Tibial nerve (tissue), 4 donors: Measurements from ENCODE around the gene KLB. TPM values are rescaled to one million over a fixed set of nuclear protein-coding genes. Genes with fewer than 3 reads are reported as not detected.

ENCODE experiments used
- DNase-seq, 2 donors: peaks; one replicate each; pipeline ENCODE4 v3.0.0-alpha.2; 2019; ENCODE audit warnings: low spot score in 2 of 2
- H3K27ac ChIP-seq, 4 donors: fragments of 200-600 bp; sonication (generic) in 3 of 4; one replicate each; pipeline ENCODE4 v1.5.1; 2017 to 2019; ENCODE audit warnings: mild to moderate bottlenecking in 1 of 4
- H3K27me3 ChIP-seq, 2 donors: fragments of 200-600 bp; sonication (generic) in 1 of 2; one replicate each; pipeline versions ENCODE4 v1.5.1 to v1.6.0; 2017 to 2019
- H3K36me3 ChIP-seq, 3 donors: fragments of 200-600 bp; sonication (generic); one replicate each; pipeline ENCODE4 v1.5.1; 2018 to 2019
- H3K4me1 ChIP-seq, 4 donors: fragments of 200-600 bp; sonication (generic) in 3 of 4; one replicate each; pipeline ENCODE4 v1.5.1; 2017 to 2019
- H3K4me3 ChIP-seq, 4 donors: fragments of 200-600 bp; sonication (generic) in 3 of 4; one replicate each; pipeline ENCODE4 v1.5.1; 2017 to 2019; ENCODE audit warnings: mild to moderate bottlenecking in 1 of 4, moderate library complexity in 1 of 4
- H3K9me3 ChIP-seq, 4 donors: fragments of 200-600 bp; sonication (generic) in 3 of 4; one replicate each; pipeline ENCODE4 v1.5.1; 2017 to 2019
- CTCF ChIP-seq, 5 experiments: fragments of 200-600 bp in 3 of 5; fragments of 450-650 bp in 2 of 5; sonication (generic) in 3 of 5; IDR thresholded peaks; one replicate each; pipeline ENCODE4 v1.5.1; 2016 to 2019; ENCODE audit warnings: antibody characterized with exemption in 5 of 5, mild to moderate bottlenecking in 3 of 5, moderate library complexity in 2 of 5
- EP300 ChIP-seq, 2 donors: sonication (generic); formaldehyde crosslinking; IDR thresholded peaks; one replicate each; pipeline ENCODE4 v1.6.1; 2017; ENCODE audit warnings: antibody characterized with exemption in 2 of 2, mild to moderate bottlenecking in 1 of 2
- POLR2A ChIP-seq, 2 donors: fragments of 450-650 bp; IDR thresholded peaks; one replicate each; pipeline ENCODE4 v1.6.1; 2017; ENCODE audit warnings: antibody characterized with exemption in 2 of 2, mild to moderate bottlenecking in 2 of 2, moderate library complexity in 2 of 2
- WGBS, 2 donors: methylation state at CpG; one replicate each; pipeline ENCODE4 v1.1.5; 2018; 5-methylcytosine and 5-hydroxymethylcytosine counted together
- total RNA-seq, 4 donors: library from RNA; depleted of rRNA; stranded (reverse); fragments of >200 nt; gene quantifications; one replicate each; pipeline ENCODE4 v1.1.0, GENCODE V29; 2016

The KLB gene
- total RNA-seq, 4 donors from 2014 or later = 1.6 to 10.2 (median 3.4) TPM

- Histone ChIP-seq H3K27me3 (no peaks in the 10 kb centered on the region), H3K4me3 (no peak overlapping the region), H3K27ac (no peak overlapping the region), H3K9me3 (no peaks in the 10 kb centered on the region), H3K36me3 (no peaks in the 10 kb centered on the region), H3K4me1 (no peaks in the 10 kb centered on the region)
- TF ChIP-seq CTCF (IDR thresholded peaks at IDR 0.05) (no peak), EP300 (IDR thresholded peaks at IDR 0.05) (no peak), POLR2A (IDR thresholded peaks at IDR 0.05) (no peak)
- WGBS, 2 donors = 90 to 94% methylated on average over 2 of the region's 2 CpGs
- no peak for DNase-seq
These were observed 83.6 kb downstream of the KLB start for GRCh38 chr4:39490322-39490721.

GRCh38 chr4:39494354-39494753 is 87.6 kb downstream of the KLB start:
- H3K4me1 ChIP-seq = no peaks in the 10 kb centered on the region
- TF ChIP-seq POLR2A (IDR thresholded peaks at IDR 0.05) (no peak), EP300 (IDR thresholded peaks at IDR 0.05) (no peak), CTCF (IDR thresholded peaks at IDR 0.05) (no peak)

GRCh38 chr4:39495446-39496213 is 88.9 kb downstream of the KLB start:
- no peaks in the 10 kb centered on the region for H3K4me1 ChIP-seq
- H3K36me3 ChIP-seq = peaks cover 0 to 24% (median 7%) of the 10 kb centered on the region in 3 donors
- no peak overlapping the region for H3K27ac ChIP-seq
- TF ChIP-seq POLR2A (IDR thresholded peaks at IDR 0.05) = no peak
- TF ChIP-seq CTCF (IDR thresholded peaks at IDR 0.05) = no peak
- no peak for TF ChIP-seq EP300 (IDR thresholded peaks at IDR 0.05)
- no peaks in the 10 kb centered on the region for H3K9me3 ChIP-seq
- H3K4me3 ChIP-seq = no peak overlapping the region
- no peaks in the 10 kb centered on the region for H3K27me3 ChIP-seq
- DNase-seq = no peak
- WGBS, 2 donors = 67 to 69% methylated on average over 4 of the region's 4 CpGs

More at GRCh38 chr4:39494354-39494753, 87.6 kb downstream of the KLB start:
- 80 to 100% methylated on average over 1 of the region's 1 CpG for WGBS, 2 donors
- Histone ChIP-seq H3K4me3 (no peak overlapping the region), H3K27ac (no peak overlapping the region), H3K9me3 (no peaks in the 10 kb centered on the region), H3K36me3 (peaks cover 0 to 11% (median 2%) of the 10 kb centered on the region in 3 donors), H3K27me3 (no peaks in the 10 kb centered on the region)
- DNase-seq = no peak

GRCh38 chr4:39497909-39498726 is 91.4 kb downstream of the KLB start:
- Histone ChIP-seq H3K36me3 (peaks cover 0 to 49% (median 8%) of the 10 kb centered on the region in 3 donors), H3K4me3 (no peak overlapping the region), H3K9me3 (no peaks in the 10 kb centered on the region), H3K4me1 (peaks cover 0 to 8% (median 0%) of the 10 kb centered on the region in 4 donors), H3K27ac (no peak overlapping the region), H3K27me3 (no peaks in the 10 kb centered on the region)
- 90 to 92% methylated on average over 1 of the region's 1 CpG for WGBS, 2 donors
- no peak for TF ChIP-seq EP300 (IDR thresholded peaks at IDR 0.05)
- no peak for TF ChIP-seq CTCF (IDR thresholded peaks at IDR 0.05)
- no peak for TF ChIP-seq POLR2A (IDR thresholded peaks at IDR 0.05)
- no peak for DNase-seq

GRCh38 chr4:39498727-39499020 is 91.9 kb downstream of the KLB start:
- TF ChIP-seq EP300 (IDR thresholded peaks at IDR 0.05) = no peak
- TF ChIP-seq POLR2A (IDR thresholded peaks at IDR 0.05) = no peak
- TF ChIP-seq CTCF (IDR thresholded peaks at IDR 0.05) = no peak
- H3K27ac ChIP-seq = no peak overlapping the region
- no peaks in the 10 kb centered on the region for H3K9me3 ChIP-seq
- H3K27me3 ChIP-seq = no peaks in the 10 kb centered on the region
- H3K4me1 ChIP-seq = peaks cover 0 to 8% (median 0%) of the 10 kb centered on the region in 4 donors
- no peak for DNase-seq
- H3K4me3 ChIP-seq = no peak overlapping the region
- H3K36me3 ChIP-seq = peaks cover 0 to 55% (median 13%) of the 10 kb centered on the region in 3 donors
